DND-41 (cell line): ENCODE results near the gene ISY1.

ENCODE experiments used
- EZH2 ChIP-seq: IDR thresholded peaks from 3 replicates; pipeline ENCODE4 v1.6.1; 2012; ENCODE audit warnings: borderline replicate concordance, low read depth, mild to moderate bottlenecking, moderate library complexity, low read length, inconsistent platforms; ENCODE audit not compliant: severe bottlenecking
- TF ChIP-seq, protein P1 (sequence below): IDR thresholded peaks from 2 replicates; pipeline ENCODE4 v1.5.1; 2012; ENCODE audit warnings: borderline replicate concordance, low read length, moderate library complexity, mild to moderate bottlenecking; ENCODE audit not compliant: poor library complexity, severe bottlenecking; ENCODE audit errors: extremely low read depth

DNA sequence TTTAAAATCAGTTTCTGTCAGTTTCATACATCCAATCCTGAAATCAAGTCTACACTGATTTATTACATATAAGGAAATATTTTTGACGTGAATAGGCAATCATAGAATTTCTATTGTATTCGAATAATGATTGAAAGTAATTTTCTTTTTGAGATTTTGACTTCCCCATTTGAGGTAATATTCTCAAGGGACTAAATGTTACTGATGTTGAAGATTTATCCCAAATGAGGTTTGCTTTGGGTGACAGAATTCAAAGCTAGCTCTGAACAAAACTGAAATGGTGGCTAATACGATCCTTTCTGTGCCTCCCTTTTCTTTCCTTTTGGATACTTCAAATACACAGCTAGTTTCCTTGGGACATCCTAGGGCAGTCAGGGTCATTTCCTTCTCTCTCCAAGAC, 35.7 kb upstream of the ISY1 start:
- no peak for TF ChIP-seq EZH2
- TF ChIP-seq, protein P1, sequence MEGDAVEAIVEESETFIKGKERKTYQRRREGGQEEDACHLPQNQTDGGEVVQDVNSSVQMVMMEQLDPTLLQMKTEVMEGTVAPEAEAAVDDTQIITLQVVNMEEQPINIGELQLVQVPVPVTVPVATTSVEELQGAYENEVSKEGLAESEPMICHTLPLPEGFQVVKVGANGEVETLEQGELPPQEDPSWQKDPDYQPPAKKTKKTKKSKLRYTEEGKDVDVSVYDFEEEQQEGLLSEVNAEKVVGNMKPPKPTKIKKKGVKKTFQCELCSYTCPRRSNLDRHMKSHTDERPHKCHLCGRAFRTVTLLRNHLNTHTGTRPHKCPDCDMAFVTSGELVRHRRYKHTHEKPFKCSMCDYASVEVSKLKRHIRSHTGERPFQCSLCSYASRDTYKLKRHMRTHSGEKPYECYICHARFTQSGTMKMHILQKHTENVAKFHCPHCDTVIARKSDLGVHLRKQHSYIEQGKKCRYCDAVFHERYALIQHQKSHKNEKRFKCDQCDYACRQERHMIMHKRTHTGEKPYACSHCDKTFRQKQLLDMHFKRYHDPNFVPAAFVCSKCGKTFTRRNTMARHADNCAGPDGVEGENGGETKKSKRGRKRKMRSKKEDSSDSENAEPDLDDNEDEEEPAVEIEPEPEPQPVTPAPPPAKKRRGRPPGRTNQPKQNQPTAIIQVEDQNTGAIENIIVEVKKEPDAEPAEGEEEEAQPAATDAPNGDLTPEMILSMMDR, result no peak
